ENCODE measurements around the gene UBA52.

- TF ChIP-seq CTCF (IDR thresholded peaks at IDR 0.05) (no peak), POLR2A (IDR thresholded peaks at IDR 0.05) (no peak), POLR2AphosphoS5 (IDR thresholded peaks at IDR 0.05; ENCODE audit: insufficient read depth in 1 of 2, low read depth in 1 of 2) (peak in 1 of 2 donors; percentile 31)
Observed at GRCh38 chr19:18591735-18592385, 20.2 kb downstream of the UBA52 start.
